ENCODE measurements around the gene IL21R. TPM values are rescaled to one million over a fixed set of nuclear protein-coding genes. Genes with fewer than 3 reads are reported as not detected.

IL21R gene
- total and polyA plus RNA-seq, 9 of the 15 experiments (the other 6 are each of a cell fraction or from before 2014, with no cell fraction given): 0.04 to 0.34 (median 0.18) TPM; not detected in 1

- no peaks in the 10 kb centered on the region for H3K79me2 ChIP-seq (ENCODE audit: control insufficient read depth, insufficient read depth, low read length)
- BruUV-seq (replicated peaks): no TSS peak
- no peak overlapping the region for H3K27ac ChIP-seq (ENCODE audit: extremely low read depth, low read depth, low read length)
- H3K4me2 ChIP-seq (ENCODE audit: insufficient read depth, low read length): no peak overlapping the region
- 4% methylated on average over 31 of the region's 31 CpGs for WGBS (ENCODE audit: insufficient coverage, low coverage, missing lambda C conversion rate)
- H4K20me1 ChIP-seq (replicated peaks; ENCODE audit: control insufficient read depth, insufficient read depth, low read length): no peaks in the 10 kb centered on the region
- intact Hi-C loops (cut with micrococcal nuclease): no loop called here
- peaks cover 20 to 46% of the 10 kb centered on the region in 2 experiments; a peak in 4 of 5 replicates for H3K27me3 ChIP-seq (ENCODE audit: control insufficient read depth in 2 of 2, insufficient read depth in 2 of 2, low read length in 2 of 2)
- DNase-seq (ENCODE audit: extremely low read depth in 1 of 4, low spot score in 3 of 4) (no peak), FAIRE-seq (no peak), ATAC-seq (no peak)
- POLR2A ChIA-PET: interaction anchor here (0.6 to 1.2 kb wide), 5 partner anchors 12 to 331 kb away, joined by 3 to 5 read pairs (median 3); no protein-coding TSS in a partner anchor
- peaks cover under 1% of the 10 kb centered on the region; the same call in 1 of the 2 replicates for H3K9me3 ChIP-seq (replicated peaks; ENCODE audit: control insufficient read depth, insufficient read depth, low read depth, low read length)
- H3K9ac ChIP-seq (ENCODE audit: insufficient read depth in 1 of 2, low read depth in 2 of 2, low read length in 2 of 2): no peak overlapping the region
- CTCF ChIA-PET (ENCODE audit: low intra/inter-chr PET ratio): no interaction called here
- H3K36me3 ChIP-seq (ENCODE audit: control insufficient read depth, insufficient read depth, low read length): no peaks in the 10 kb centered on the region
- H2AFZ ChIP-seq (ENCODE audit: low read depth, low read length): no peak overlapping the region
- no peak overlapping the region for H3K4me3 ChIP-seq
- TF ChIP-seq MYC (IDR thresholded peaks at IDR 0.05; ENCODE audit: low read depth, low read length) (no peak), MYC (CRISPR knock-in tag; IDR thresholded peaks at IDR 0.05; ENCODE audit: borderline replicate concordance, low read depth) (no peak), MEIS2 (IDR thresholded peaks at IDR 0.05; ENCODE audit: partially characterized antibody) (peak; percentile 9), ZNF23 (CRISPR knock-in tag; IDR thresholded peaks at IDR 0.05) (no peak), ZFP36 (IDR thresholded peaks at IDR 0.05; ENCODE audit: low read depth, low read length, partially characterized antibody) (peak; percentile 24), BHLHE40 (IDR thresholded peaks at IDR 0.05; ENCODE audit: low read length) (peak; percentile 26; the same call in 1 of the 2 replicates), CLOCK (CRISPR knock-in tag; IDR thresholded peaks at IDR 0.05; ENCODE audit: borderline replicate concordance) (no peak)
- in situ Hi-C loops (cut with MboI): loop anchor here (10.0 kb wide), 1 partner anchor 275 kb away; no protein-coding TSS in a partner anchor
- peaks cover 0 to 10% of the 10 kb centered on the region in 2 experiments; a peak in 1 of 5 replicates for H3K4me1 ChIP-seq (replicated peaks in 1 of 2; ENCODE audit: control insufficient read depth in 2 of 2, insufficient read depth in 2 of 2, low read length in 2 of 2)
- H3K9me1 ChIP-seq (ENCODE audit: control insufficient read depth, insufficient read depth, low read length): no peaks in the 10 kb centered on the region
Measured at GRCh38 chr16:27449434-27450195, 47.6 kb downstream of the IL21R start.
